GM23338 (cell line): ENCODE results near the gene NPNT. TPM values are rescaled to one million over a fixed set of nuclear protein-coding genes. Genes with fewer than 3 reads are reported as not detected.

Experiments used
- ATAC-seq: fragments of 200-7000 bp; cut with Tn5 transposase; 3 replicates; pipeline ENCODE4 v1.9.1; 2020
- DNase-seq: peaks from one replicate; pipeline ENCODE4 v3.0.0-alpha.2; 2015; ENCODE audit warnings: low spot score
- H2AFZ ChIP-seq: fragments of 200-600 bp; sonication (generic); 2 replicates; pipeline ENCODE4 v1.8.0; 2016; ENCODE audit warnings: antibody characterized with exemption, mild to moderate bottlenecking, moderate library complexity
- H3F3A ChIP-seq: fragments of 200-600 bp; sonication (generic); replicated peaks from 2 replicates; pipeline ENCODE4 v1.8.0; 2017; ENCODE audit warnings: antibody characterized with exemption, mixed run types, low read depth
- H3K27ac ChIP-seq: fragments of 200-600 bp; sonication (generic); 2 replicates; pipeline ENCODE4 v1.6.1; 2016; ENCODE audit warnings: low read depth
- H3K27me3 ChIP-seq: fragments of 200-600 bp; sonication (generic); 2 replicates; pipeline ENCODE4 v1.8.0; 2016; ENCODE audit warnings: mild to moderate bottlenecking, mixed run types, moderate library complexity; ENCODE audit not compliant: insufficient read depth
- H3K36me3 ChIP-seq: fragments of 200-600 bp; sonication (generic); 2 replicates; pipeline ENCODE4 v1.8.0; 2016; ENCODE audit warnings: mild to moderate bottlenecking; ENCODE audit not compliant: insufficient read depth
- H3K4me1 ChIP-seq: fragments of 200-600 bp; sonication (generic); 2 replicates; pipeline ENCODE4 v1.8.0; 2016; ENCODE audit warnings: mild to moderate bottlenecking, moderate library complexity; ENCODE audit not compliant: insufficient read depth
- H3K4me2 ChIP-seq: fragments of 200-600 bp; sonication (generic); 2 replicates; pipeline ENCODE4 v1.7.1; 2017; ENCODE audit warnings: mixed run types
- H3K4me3 ChIP-seq: fragments of 200-600 bp; sonication (generic); 2 replicates; pipeline ENCODE4 v1.6.1; 2016; ENCODE audit warnings: mixed run types
- H3K79me2 ChIP-seq: fragments of 200-600 bp; sonication (generic); replicated peaks from 2 replicates; pipeline ENCODE4 v1.8.0; 2017; ENCODE audit warnings: mild to moderate bottlenecking; ENCODE audit not compliant: insufficient read depth
- H3K9me2 ChIP-seq: fragments of 200-600 bp; sonication (generic); 2 replicates; pipeline ENCODE4 v1.8.0; 2017; ENCODE audit not compliant: insufficient read depth
- H4K20me1 ChIP-seq: fragments of 200-600 bp; sonication (generic); replicated peaks from 2 replicates; pipeline ENCODE4 v1.8.0; 2017; ENCODE audit warnings: mild to moderate bottlenecking; ENCODE audit not compliant: insufficient read depth
- H3K27ac Mint-ChIP-seq: 2 replicates; pipeline ENCODE4 v1.8.0; 2020; ENCODE audit warnings: inconsistent platforms, mild to moderate bottlenecking, moderate library complexity, mixed read lengths
- H3K27me3 Mint-ChIP-seq: 3 replicates; pipeline ENCODE4 v1.8.0; 2022; ENCODE audit warnings: low read depth, mild to moderate bottlenecking, moderate library complexity, mixed read lengths, inconsistent platforms; ENCODE audit not compliant: insufficient read depth, poor library complexity
- H3K36me3 Mint-ChIP-seq: 3 replicates; pipeline ENCODE4 v1.8.0; 2021; ENCODE audit warnings: low read depth, mild to moderate bottlenecking, inconsistent platforms, moderate library complexity, mixed read lengths
- H3K4me1 Mint-ChIP-seq: 3 replicates; pipeline ENCODE4 v1.8.0; 2020; ENCODE audit warnings: mild to moderate bottlenecking, inconsistent platforms, mixed read lengths
- H3K4me3 Mint-ChIP-seq: 3 replicates; pipeline ENCODE4 v1.8.0; 2021; ENCODE audit warnings: moderate library complexity, mild to moderate bottlenecking, inconsistent platforms, mixed read lengths
- H3K9me3 Mint-ChIP-seq: 3 replicates; pipeline ENCODE4 v1.8.0; 2020; ENCODE audit warnings: moderate library complexity, mild to moderate bottlenecking, inconsistent platforms, mixed read lengths
- CREB1 ChIP-seq: fragments of 250-450 bp; sonication (Bioruptor Pico); IDR thresholded peaks from 2 replicates; pipeline ENCODE4 v1.5.0; 2020; ENCODE audit warnings: low read depth, mild to moderate bottlenecking, moderate library complexity
- CTCF ChIP-seq, 2 experiments: fragments of 200-600 bp in 1 of 2; sonication (generic) in 1 of 2; conservative IDR thresholded peaks; 2 replicates each; pipeline versions ENCODE4 v1.5.1 to v1.6.1; 2016 to 2017; ENCODE audit warnings: antibody characterized with exemption in 2 of 2, low read depth in 2 of 2, mild to moderate bottlenecking in 2 of 2, moderate library complexity in 1 of 2
- ETS1 ChIP-seq: IDR thresholded peaks from 2 replicates; pipeline ENCODE4 v1.6.1; 2016; ENCODE audit warnings: antibody characterized with exemption
- EZH2 ChIP-seq: fragments of 200-600 bp; sonication (generic); IDR thresholded peaks from one replicate; pipeline ENCODE4 v1.8.0; 2017; ENCODE audit warnings: antibody characterized with exemption, mild to moderate bottlenecking, low read depth; ENCODE audit not compliant: unreplicated experiment
- EZH2phosphoT487 ChIP-seq: fragments of 200-600 bp; sonication (generic); IDR thresholded peaks from one replicate; pipeline ENCODE4 v1.8.1; 2018; ENCODE audit warnings: antibody characterized with exemption; ENCODE audit not compliant: unreplicated experiment
- JUNB ChIP-seq: IDR thresholded peaks from one replicate; pipeline ENCODE4 v1.6.1; 2016; ENCODE audit warnings: antibody characterized with exemption; ENCODE audit not compliant: unreplicated experiment
- NANOG ChIP-seq: IDR thresholded peaks from 2 replicates; pipeline ENCODE4 v1.6.1; 2016; ENCODE audit warnings: antibody characterized with exemption, borderline replicate concordance
- POLR2AphosphoS5 ChIP-seq: IDR thresholded peaks from 2 replicates; pipeline ENCODE4 v1.6.1; 2016; ENCODE audit warnings: antibody characterized with exemption, low read depth
- REST ChIP-seq: IDR thresholded peaks from one replicate; pipeline ENCODE4 v1.6.1; 2018; ENCODE audit warnings: antibody characterized with exemption; ENCODE audit not compliant: unreplicated experiment
- STAT1 ChIP-seq: IDR thresholded peaks from one replicate; pipeline ENCODE4 v1.6.1; 2016; ENCODE audit warnings: antibody characterized with exemption; ENCODE audit not compliant: unreplicated experiment
- ZNF331 ChIP-seq: fragments of 250-450 bp; sonication (Bioruptor Pico); IDR thresholded peaks from 2 replicates; pipeline ENCODE4 v1.5.0; 2020; ENCODE audit warnings: low read depth, mild to moderate bottlenecking, moderate library complexity
- ZNF462 ChIP-seq: fragments of 250-450 bp; sonication (Bioruptor Pico); IDR thresholded peaks from 2 replicates; pipeline ENCODE4 v1.5.0; 2020; ENCODE audit warnings: mild to moderate bottlenecking, moderate library complexity
- polyA plus RNA-seq: library from polyadenylated mRNA; unstranded; fragments of >200 nt; fragmentation: Nextera tagmentation; extraction: Ambion mirVana; gene quantifications from 2 replicates; pipeline ENCODE4 v1.2.1, GENCODE V29; 2016
- total RNA-seq: library from RNA; depleted of rRNA; stranded (reverse); fragments of >200 nt; shearing (Covaris generic); gene quantifications from 2 replicates; pipeline ENCODE4 v1.2.3, GENCODE V29; 2014

Gene NPNT
- total and polyA plus RNA-seq, 2 experiments from 2014 or later, result 1.4 TPM

- no peak overlapping the region for H2AFZ ChIP-seq
- no peaks in the 10 kb centered on the region for H3K27me3 Mint-ChIP-seq
- no peak overlapping the region for H3K4me3 Mint-ChIP-seq
Measured at GRCh38 chr4:105936901-105937300, 41.6 kb downstream of the NPNT start.

More at GRCh38 chr4:105936901-105937300, 41.6 kb downstream of the NPNT start:
- no peak overlapping the region for H3K4me3 ChIP-seq
- H4K20me1 ChIP-seq, result no peaks in the 10 kb centered on the region
- H3F3A ChIP-seq, result no peaks in the 10 kb centered on the region
- no peak overlapping the region for H3K27ac ChIP-seq
- Mint-ChIP-seq H3K36me3 (no peaks in the 10 kb centered on the region), H3K27ac (no peak overlapping the region), H3K9me3 (no peaks in the 10 kb centered on the region), H3K4me1 (peaks cover 3% of the 10 kb centered on the region; the same call in 2 of the 3 replicates)
- no peaks in the 10 kb centered on the region for H3K4me1 ChIP-seq
- no peaks in the 10 kb centered on the region for H3K79me2 ChIP-seq
- H3K9me2 ChIP-seq, result no peaks in the 10 kb centered on the region
- DNase-seq (peak; percentile 70), ATAC-seq (0 out of 3 replicates have a peak, but pooled peaks have one; percentile 35)
- H3K27me3 ChIP-seq, result no peaks in the 10 kb centered on the region
- no peaks in the 10 kb centered on the region for H3K36me3 ChIP-seq
- TF ChIP-seq ZNF331 (CRISPR knock-in tag) (no peak), REST (no peak), ZNF462 (CRISPR knock-in tag) (no peak), STAT1 (no peak), EZH2phosphoT487 (no peak), CREB1 (CRISPR knock-in tag) (no peak), EZH2 (no peak), CTCF (conservative IDR thresholded peaks at IDR 0.05; ENCODE audit: low read depth in 2 of 2) (no peak), ETS1 (no peak), POLR2AphosphoS5 (no peak), JUNB (no peak), NANOG (no peak)
- no peak overlapping the region for H3K4me2 ChIP-seq
